GM13976 (cell line): ENCODE results near the gene DDR1.
"Not testable (repeated sequence)": the region's sequence is repeated elsewhere in the genome, so short reads cannot be mapped to it uniquely, and the experiment has no call there.

Source experiments
- DNase-seq: peaks from one replicate; pipeline ENCODE4 v3.0.0; 2012; ENCODE audit warnings: low spot score
- CTCF ChIP-seq: IDR thresholded peaks from 2 replicates; pipeline ENCODE4 v1.5.1; 2012; ENCODE audit warnings: borderline replicate concordance, mild to moderate bottlenecking; ENCODE audit not compliant: insufficient read depth; ENCODE audit errors: extremely low read depth, missing control alignments, control extremely low read depth
- in situ Hi-C: fragments of 300-500 bp; cut with MboI; formaldehyde crosslinking; loops from one replicate; pipeline ENCODE4 v1.12.0; 2022; ENCODE audit warnings: low sequenced_read_pairs, mixed read lengths, inconsistent platforms; ENCODE audit not compliant: unreplicated experiment

The DDR1 gene

GRCh38 chr6:30917487-30917886 lies 33.2 kb downstream of the DDR1 start:
- in situ Hi-C loops = loop anchor here (5.0 kb wide), 1 partner anchor 160 kb away; no protein-coding TSS in a partner anchor
- no peak for DNase-seq
- TF ChIP-seq CTCF = no peak

DNA sequence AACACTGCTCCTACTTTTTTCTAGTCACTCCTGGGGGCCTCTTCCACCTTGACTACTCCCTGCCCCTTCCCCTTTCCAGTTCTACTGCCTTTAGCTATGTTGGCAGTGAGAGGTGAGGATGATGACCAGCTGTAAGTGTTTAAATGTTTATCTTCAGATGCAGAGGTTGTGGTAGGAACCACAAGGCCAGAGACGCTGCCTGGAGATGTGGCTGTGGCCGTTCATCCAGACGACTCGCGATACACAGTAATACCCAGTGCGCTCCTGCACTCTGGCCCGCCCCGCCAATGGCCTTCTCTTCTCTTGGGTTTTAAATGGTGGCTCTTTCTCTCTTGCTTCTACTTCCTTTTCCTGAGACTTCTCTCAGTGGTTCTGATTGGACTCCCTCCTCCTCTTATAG lies 34.4 kb downstream of the DDR1 start:
- in situ Hi-C loops = loop anchor here (5.0 kb wide), 1 partner anchor 159 kb away; no protein-coding TSS in a partner anchor
- DNase-seq = no peak
- TF ChIP-seq CTCF = no peak

DNA sequence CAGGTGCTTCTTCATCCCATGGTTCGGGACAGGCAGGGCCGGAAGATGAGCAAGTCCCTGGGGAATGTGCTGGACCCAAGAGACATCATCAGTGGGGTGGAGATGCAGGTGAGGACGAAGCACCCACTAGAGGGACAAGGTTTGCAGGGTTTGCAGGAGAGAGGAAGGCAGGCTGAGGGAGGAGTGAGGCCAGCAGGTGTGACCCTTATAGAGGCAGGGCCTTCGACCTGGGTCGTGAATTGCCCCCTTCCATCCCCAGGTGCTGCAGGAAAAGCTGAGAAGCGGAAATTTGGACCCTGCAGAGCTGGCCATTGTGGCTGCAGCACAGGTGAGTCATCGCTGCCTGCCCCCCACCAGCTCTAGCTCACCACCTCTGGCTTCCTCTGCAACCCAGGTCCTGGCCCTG lies 38.1 kb downstream of the DDR1 start:
- DNase-seq = no peak
- TF ChIP-seq CTCF = no peak
- in situ Hi-C loops = no loop called here

DNA sequence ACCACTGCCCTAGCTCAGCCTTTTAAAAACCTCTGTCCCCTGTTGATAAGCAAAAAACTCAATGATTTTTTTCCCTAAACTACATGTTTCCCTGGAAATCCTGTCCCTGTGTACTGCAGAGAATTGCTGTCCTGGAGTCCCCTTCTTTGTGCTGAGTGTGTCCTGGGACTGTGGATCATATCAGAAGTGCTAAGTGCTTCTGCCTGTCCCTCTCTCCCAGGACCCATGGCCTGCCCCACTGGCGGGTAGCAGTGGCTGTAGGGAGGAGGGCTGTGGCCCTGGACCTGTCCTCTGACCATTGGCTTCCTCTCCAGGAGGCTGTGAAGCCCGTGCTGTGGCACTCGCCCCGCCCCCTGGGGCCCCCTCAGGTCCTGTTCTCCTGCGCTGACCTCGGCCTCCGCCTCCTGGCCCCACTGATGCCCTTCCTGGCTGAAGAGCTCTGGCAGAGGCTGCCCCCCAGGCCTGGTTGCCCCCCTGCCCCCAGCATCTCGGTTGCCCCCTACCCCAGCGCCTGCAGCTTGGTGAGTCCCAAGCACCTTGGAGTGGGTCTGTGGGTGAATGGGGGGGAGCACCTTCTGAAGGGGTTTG lies 39.8 kb downstream of the DDR1 start:
- DNase-seq, in situ Hi-C loops: not testable (repeated sequence)

GRCh38 chr6:30926644-30927043 lies 42.3 kb downstream of the DDR1 start:
- in situ Hi-C loops = no loop called here
- TF ChIP-seq CTCF = no peak
- DNase-seq = no peak

- in situ Hi-C loops, DNase-seq: not testable (repeated sequence)
These were observed 42.8 kb downstream of the DDR1 start for GRCh38 chr6:30927080-30927479.

- DNase-seq = no peak
- no peak for TF ChIP-seq CTCF
- in situ Hi-C loops = no loop called here
These were observed 44.4 kb downstream of the DDR1 start for GRCh38 chr6:30928677-30929076.

- in situ Hi-C loops = no loop called here
- no peak for TF ChIP-seq CTCF
- DNase-seq = no peak
These were observed 46.2 kb downstream of the DDR1 start for GRCh38 chr6:30930506-30930905.
